ENCODE measurements around the gene IQGAP2.

IQGAP2 gene

GRCh38 chr5:76521240-76521758 lies 118.2 kb downstream of the IQGAP2 start:
- no peak for TF ChIP-seq EGR1 (IDR thresholded peaks at IDR 0.05)
- no peak for TF ChIP-seq CEBPB (IDR thresholded peaks at IDR 0.05)
- TF ChIP-seq TEAD4 (IDR thresholded peaks at IDR 0.05): no peak
- no peak for TF ChIP-seq RAD21 (IDR thresholded peaks at IDR 0.05; ENCODE audit: low read depth)
- TF ChIP-seq NFIC (IDR thresholded peaks at IDR 0.05): no peak
- TF ChIP-seq EP300 (IDR thresholded peaks at IDR 0.05; ENCODE audit: borderline replicate concordance): no peak
- TF ChIP-seq MAX (IDR thresholded peaks at IDR 0.05): no peak

DNA sequence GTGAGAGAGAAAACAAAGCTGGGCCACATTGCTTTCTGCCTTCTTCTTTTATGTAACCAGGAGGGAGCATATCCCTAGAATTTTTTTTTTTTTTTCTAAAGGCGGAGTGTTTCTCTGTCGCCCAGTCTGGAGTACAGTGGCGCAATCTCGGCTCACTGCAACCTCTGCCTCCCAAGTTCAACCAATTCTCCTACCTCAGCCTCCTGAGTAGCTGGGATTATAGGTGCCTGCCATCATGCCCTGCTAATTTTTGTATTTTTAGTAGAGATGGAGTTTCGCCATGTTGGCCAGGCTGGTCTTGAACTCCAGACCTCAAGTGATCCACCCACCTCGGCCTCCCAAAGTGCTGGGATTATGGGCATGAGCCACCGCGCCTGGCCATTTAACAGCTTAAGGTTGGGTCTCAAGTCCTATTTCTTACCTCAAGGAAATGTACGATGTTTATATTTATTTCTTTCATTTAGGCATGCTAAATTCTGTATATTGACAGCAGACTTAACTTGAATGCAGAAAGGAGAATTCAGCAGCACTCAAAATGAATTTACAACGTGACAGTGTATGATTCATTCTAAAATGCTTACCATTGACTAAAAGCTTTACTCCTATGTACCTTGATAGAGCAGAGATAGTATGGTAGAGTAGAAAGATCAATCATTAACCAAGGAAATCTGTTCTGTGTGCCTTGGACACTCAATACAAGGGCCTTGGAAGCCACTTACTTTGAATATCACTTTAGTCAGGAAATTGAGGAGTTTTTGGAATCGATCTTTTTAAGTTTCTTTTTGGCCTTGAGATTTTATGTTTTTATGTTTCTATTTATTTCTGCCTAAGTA lies 119.2 kb downstream of the IQGAP2 start:
- no peak for TF ChIP-seq CEBPB (IDR thresholded peaks at IDR 0.05)
- TF ChIP-seq EGR1 (IDR thresholded peaks at IDR 0.05): no peak
- no peak for TF ChIP-seq TEAD4 (IDR thresholded peaks at IDR 0.05)
- TF ChIP-seq TCF12 (IDR thresholded peaks at IDR 0.05; ENCODE audit: low read depth): no peak
- TF ChIP-seq EP300 (IDR thresholded peaks at IDR 0.05; ENCODE audit: borderline replicate concordance): no peak
- no peak for TF ChIP-seq FOXM1 (IDR thresholded peaks at IDR 0.05; ENCODE audit: borderline replicate concordance, low read depth)
- no peak for TF ChIP-seq MAX (IDR thresholded peaks at IDR 0.05)
- no peak for TF ChIP-seq RAD21 (IDR thresholded peaks at IDR 0.05; ENCODE audit: low read depth)
- no peak for TF ChIP-seq CREB1 (IDR thresholded peaks at IDR 0.05; ENCODE audit: low read depth)
- TF ChIP-seq TAF1 (IDR thresholded peaks at IDR 0.05; ENCODE audit: low read depth): no peak
- TF ChIP-seq NFIC (IDR thresholded peaks at IDR 0.05): no peak

GRCh38 chr5:76524101-76524835 lies 121.2 kb downstream of the IQGAP2 start:
- no peak for TF ChIP-seq CREB1 (IDR thresholded peaks at IDR 0.05; ENCODE audit: low read depth)

DNA sequence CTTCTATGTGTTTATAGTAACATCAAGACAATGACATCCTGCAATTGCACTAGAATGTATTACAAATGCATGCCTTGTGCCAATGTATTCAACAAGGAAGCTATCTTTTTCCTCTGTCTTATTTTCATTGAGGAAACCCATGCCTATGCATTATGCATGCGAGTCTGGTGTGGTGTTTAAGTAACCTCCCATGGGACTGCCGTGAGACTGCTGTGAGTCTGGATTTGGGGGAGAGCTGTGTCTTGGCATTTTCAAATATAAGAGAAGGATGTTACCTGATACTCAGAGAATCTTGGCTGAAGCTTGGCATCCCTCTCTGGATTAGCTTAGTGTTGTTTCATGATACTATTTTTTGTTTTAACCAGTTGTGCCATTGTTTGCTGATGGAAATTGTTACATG lies 121.8 kb downstream of the IQGAP2 start:
- TF ChIP-seq REST (IDR thresholded peaks at IDR 0.05; ENCODE audit: low read depth) (no peak), MAX (IDR thresholded peaks at IDR 0.05) (no peak), EGR1 (IDR thresholded peaks at IDR 0.05) (no peak), RAD21 (IDR thresholded peaks at IDR 0.05; ENCODE audit: low read depth) (no peak), CEBPB (IDR thresholded peaks at IDR 0.05) (no peak), TCF12 (IDR thresholded peaks at IDR 0.05; ENCODE audit: low read depth) (no peak), CREB1 (IDR thresholded peaks at IDR 0.05; ENCODE audit: low read depth) (no peak), EP300 (IDR thresholded peaks at IDR 0.05; ENCODE audit: borderline replicate concordance) (no peak), FOXM1 (IDR thresholded peaks at IDR 0.05; ENCODE audit: borderline replicate concordance, low read depth) (no peak), YY1 (IDR thresholded peaks at IDR 0.05; ENCODE audit: low read depth) (no peak), ZBTB7A (IDR thresholded peaks at IDR 0.05; ENCODE audit: low read depth) (no peak), TEAD4 (IDR thresholded peaks at IDR 0.05) (no peak), NFIC (IDR thresholded peaks at IDR 0.05) (no peak), TAF1 (IDR thresholded peaks at IDR 0.05; ENCODE audit: low read depth) (no peak)
- TF ChIP-seq, protein P1, sequence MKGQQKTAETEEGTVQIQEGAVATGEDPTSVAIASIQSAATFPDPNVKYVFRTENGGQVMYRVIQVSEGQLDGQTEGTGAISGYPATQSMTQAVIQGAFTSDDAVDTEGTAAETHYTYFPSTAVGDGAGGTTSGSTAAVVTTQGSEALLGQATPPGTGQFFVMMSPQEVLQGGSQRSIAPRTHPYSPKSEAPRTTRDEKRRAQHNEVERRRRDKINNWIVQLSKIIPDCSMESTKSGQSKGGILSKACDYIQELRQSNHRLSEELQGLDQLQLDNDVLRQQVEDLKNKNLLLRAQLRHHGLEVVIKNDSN (IDR thresholded peaks at IDR 0.05): no peak

GRCh38 chr5:76525956-76526355 lies 122.9 kb downstream of the IQGAP2 start:
- TF ChIP-seq NFIC (IDR thresholded peaks at IDR 0.05) (no peak), ZBTB7A (IDR thresholded peaks at IDR 0.05; ENCODE audit: low read depth) (no peak), TAF1 (IDR thresholded peaks at IDR 0.05; ENCODE audit: low read depth) (no peak), RAD21 (IDR thresholded peaks at IDR 0.05; ENCODE audit: low read depth) (no peak), MAX (IDR thresholded peaks at IDR 0.05) (no peak), REST (IDR thresholded peaks at IDR 0.05; ENCODE audit: low read depth) (no peak), EGR1 (IDR thresholded peaks at IDR 0.05) (no peak), CREB1 (IDR thresholded peaks at IDR 0.05; ENCODE audit: low read depth) (no peak), TCF12 (IDR thresholded peaks at IDR 0.05; ENCODE audit: low read depth) (no peak), EP300 (IDR thresholded peaks at IDR 0.05; ENCODE audit: borderline replicate concordance) (no peak), FOXM1 (IDR thresholded peaks at IDR 0.05; ENCODE audit: borderline replicate concordance, low read depth) (no peak), CEBPB (IDR thresholded peaks at IDR 0.05) (no peak), YY1 (IDR thresholded peaks at IDR 0.05; ENCODE audit: low read depth) (no peak)
- TF ChIP-seq, protein P1 (IDR thresholded peaks at IDR 0.05): no peak
